Measurements from ENCODE around the gene SERPINB11. TPM values are rescaled to one million over a fixed set of nuclear protein-coding genes. Genes with fewer than 3 reads are reported as not detected.

Gene SERPINB11
- total and polyA plus RNA-seq, 2 experiments from 2014 or later = not detected

GRCh38 chr18:63701952-63702351 is 808 bp upstream of the SERPINB11 start:
- H3K9ac ChIP-seq = no peak overlapping the region
- H3K9me2 ChIP-seq (ENCODE audit: insufficient read depth) = no peaks in the 10 kb centered on the region
- in situ Hi-C loops (cut with MboI) = no loop called here
- no peak overlapping the region for H2AFZ ChIP-seq
- 60 to 81% methylated on average over 5 of the region's 5 CpGs for WGBS, 2 experiments (ENCODE audit: low coverage in 1 of 2, low lambda C conversion rate in 2 of 2, missing lambda C conversion rate in 2 of 2)
- TF ChIP-seq EZH2 (IDR thresholded peaks at IDR 0.05; ENCODE audit: insufficient read depth, poor library complexity, severe bottlenecking) (no peak), EZH2phosphoT487 (IDR thresholded peaks at IDR 0.05; ENCODE audit: insufficient read depth, low read depth) (no peak)
- no peak overlapping the region for H3K27ac ChIP-seq
- no peak overlapping the region for H3K4me3 ChIP-seq
- H3K79me2 ChIP-seq (ENCODE audit: insufficient read depth) = no peaks in the 10 kb centered on the region
- peaks cover 13% of the 10 kb centered on the region; the same call in 1 of the 2 replicates for H3F3A ChIP-seq (ENCODE audit: insufficient read depth)
- no peaks in the 10 kb centered on the region for H4K20me1 ChIP-seq (ENCODE audit: insufficient read depth)
- H3K4me1 ChIP-seq (ENCODE audit: insufficient read depth) = peaks cover 22% of the 10 kb centered on the region
- no peak overlapping the region for H3K4me2 ChIP-seq (ENCODE audit: unreplicated experiment)
- no peak for DNase-seq
- H3K36me3 ChIP-seq (ENCODE audit: low read depth) = no peaks in the 10 kb centered on the region
- H3K9me3 ChIP-seq (ENCODE audit: low read depth) = no peaks in the 10 kb centered on the region
- H3K27me3 ChIP-seq (replicated peaks; ENCODE audit: insufficient read depth) = no peaks in the 10 kb centered on the region

- no peaks in the 10 kb centered on the region for H3K27me3 ChIP-seq (replicated peaks; ENCODE audit: insufficient read depth)
- H3K36me3 ChIP-seq (ENCODE audit: low read depth) = no peaks in the 10 kb centered on the region
- H3K4me3 ChIP-seq = no peak overlapping the region
- no peaks in the 10 kb centered on the region for H4K20me1 ChIP-seq (ENCODE audit: insufficient read depth)
- WGBS, 2 experiments (ENCODE audit: low coverage in 1 of 2, low lambda C conversion rate in 2 of 2, missing lambda C conversion rate in 2 of 2) = 68 to 80% methylated on average over 2 of the region's 2 CpGs
- no peak overlapping the region for H3K9ac ChIP-seq
- H3F3A ChIP-seq (ENCODE audit: insufficient read depth) = peaks cover 22% of the 10 kb centered on the region
- H3K4me1 ChIP-seq (ENCODE audit: insufficient read depth) = peaks cover 30% of the 10 kb centered on the region
- TF ChIP-seq EZH2phosphoT487 (IDR thresholded peaks at IDR 0.05; ENCODE audit: insufficient read depth, low read depth) = no peak
- peak overlapping the region; percentile 39 for H2AFZ ChIP-seq
- no peaks in the 10 kb centered on the region for H3K9me2 ChIP-seq (ENCODE audit: insufficient read depth)
- peak overlapping the region; percentile 2 for H3K4me2 ChIP-seq (ENCODE audit: unreplicated experiment)
- DNase-seq = no peak
- no peaks in the 10 kb centered on the region for H3K9me3 ChIP-seq (ENCODE audit: low read depth)
- no peak overlapping the region for H3K27ac ChIP-seq
- H3K79me2 ChIP-seq (ENCODE audit: insufficient read depth) = no peaks in the 10 kb centered on the region
- in situ Hi-C loops (cut with MboI) = no loop called here
These were observed 2.6 kb downstream of the SERPINB11 start for GRCh38 chr18:63705401-63705800.

GRCh38 chr18:63707816-63708215 is 5.1 kb downstream of the SERPINB11 start:
- peaks cover 22% of the 10 kb centered on the region for H3F3A ChIP-seq (ENCODE audit: insufficient read depth)
- no peak overlapping the region for H2AFZ ChIP-seq
- peaks cover 30% of the 10 kb centered on the region for H3K4me1 ChIP-seq (ENCODE audit: insufficient read depth)
- H3K27me3 ChIP-seq (replicated peaks; ENCODE audit: insufficient read depth) = no peaks in the 10 kb centered on the region
- no peaks in the 10 kb centered on the region for H3K79me2 ChIP-seq (ENCODE audit: insufficient read depth)
- H3K9me3 ChIP-seq (ENCODE audit: low read depth) = no peaks in the 10 kb centered on the region
- no peak overlapping the region for H3K9ac ChIP-seq
- in situ Hi-C loops (cut with MboI) = no loop called here
- no peak for TF ChIP-seq EZH2 (IDR thresholded peaks at IDR 0.05; ENCODE audit: insufficient read depth, poor library complexity, severe bottlenecking)
- no peak for TF ChIP-seq EZH2phosphoT487 (IDR thresholded peaks at IDR 0.05; ENCODE audit: insufficient read depth, low read depth)
- no peaks in the 10 kb centered on the region for H3K9me2 ChIP-seq (ENCODE audit: insufficient read depth)
- H4K20me1 ChIP-seq (ENCODE audit: insufficient read depth) = no peaks in the 10 kb centered on the region
- no peaks in the 10 kb centered on the region for H3K36me3 ChIP-seq (ENCODE audit: low read depth)
- no peak overlapping the region for H3K4me3 ChIP-seq
- peak overlapping the region; percentile 78 for H3K27ac ChIP-seq
- WGBS, 2 experiments (ENCODE audit: low coverage in 1 of 2, low lambda C conversion rate in 2 of 2, missing lambda C conversion rate in 2 of 2) = 41 to 44% methylated on average over 1 of the region's 1 CpG
- DNase-seq = no peak
- H3K4me2 ChIP-seq (ENCODE audit: unreplicated experiment) = no peak overlapping the region

- in situ Hi-C loops (cut with MboI) = no loop called here
- peak overlapping the region; percentile 78 for H3K27ac ChIP-seq
- 0 to 2% methylated on average over 3 of the region's 3 CpGs for WGBS, 2 experiments (ENCODE audit: low coverage in 1 of 2, low lambda C conversion rate in 2 of 2, missing lambda C conversion rate in 2 of 2)
- H3K4me3 ChIP-seq = no peak overlapping the region
- H3K9me2 ChIP-seq (ENCODE audit: insufficient read depth) = no peaks in the 10 kb centered on the region
- no peak for TF ChIP-seq EZH2 (IDR thresholded peaks at IDR 0.05; ENCODE audit: insufficient read depth, poor library complexity, severe bottlenecking)
- TF ChIP-seq EZH2phosphoT487 (IDR thresholded peaks at IDR 0.05; ENCODE audit: insufficient read depth, low read depth) = no peak
- DNase-seq = peak; percentile 89
- H3K36me3 ChIP-seq (ENCODE audit: low read depth) = no peaks in the 10 kb centered on the region
- H3K4me2 ChIP-seq (ENCODE audit: unreplicated experiment) = peak overlapping the region; percentile 54
- no peaks in the 10 kb centered on the region for H3K27me3 ChIP-seq (replicated peaks; ENCODE audit: insufficient read depth)
- no peaks in the 10 kb centered on the region for H3K79me2 ChIP-seq (ENCODE audit: insufficient read depth)
- H2AFZ ChIP-seq = peak overlapping the region; percentile 36
- peaks cover 30% of the 10 kb centered on the region for H3K4me1 ChIP-seq (ENCODE audit: insufficient read depth)
- H3K9me3 ChIP-seq (ENCODE audit: low read depth) = no peaks in the 10 kb centered on the region
- H3K9ac ChIP-seq = no peak overlapping the region
- H4K20me1 ChIP-seq (ENCODE audit: insufficient read depth) = no peaks in the 10 kb centered on the region
- peaks cover 22% of the 10 kb centered on the region for H3F3A ChIP-seq (ENCODE audit: insufficient read depth)
These were observed 5.9 kb downstream of the SERPINB11 start for GRCh38 chr18:63708650-63709049.

Measured in GM23248 (cell line).